ENCODE results near the gene VPS45.
"Not testable (repeated sequence)": the region's sequence is repeated elsewhere in the genome, so short reads cannot be mapped to it uniquely, and the experiment has no call there.

Gene VPS45

DNA sequence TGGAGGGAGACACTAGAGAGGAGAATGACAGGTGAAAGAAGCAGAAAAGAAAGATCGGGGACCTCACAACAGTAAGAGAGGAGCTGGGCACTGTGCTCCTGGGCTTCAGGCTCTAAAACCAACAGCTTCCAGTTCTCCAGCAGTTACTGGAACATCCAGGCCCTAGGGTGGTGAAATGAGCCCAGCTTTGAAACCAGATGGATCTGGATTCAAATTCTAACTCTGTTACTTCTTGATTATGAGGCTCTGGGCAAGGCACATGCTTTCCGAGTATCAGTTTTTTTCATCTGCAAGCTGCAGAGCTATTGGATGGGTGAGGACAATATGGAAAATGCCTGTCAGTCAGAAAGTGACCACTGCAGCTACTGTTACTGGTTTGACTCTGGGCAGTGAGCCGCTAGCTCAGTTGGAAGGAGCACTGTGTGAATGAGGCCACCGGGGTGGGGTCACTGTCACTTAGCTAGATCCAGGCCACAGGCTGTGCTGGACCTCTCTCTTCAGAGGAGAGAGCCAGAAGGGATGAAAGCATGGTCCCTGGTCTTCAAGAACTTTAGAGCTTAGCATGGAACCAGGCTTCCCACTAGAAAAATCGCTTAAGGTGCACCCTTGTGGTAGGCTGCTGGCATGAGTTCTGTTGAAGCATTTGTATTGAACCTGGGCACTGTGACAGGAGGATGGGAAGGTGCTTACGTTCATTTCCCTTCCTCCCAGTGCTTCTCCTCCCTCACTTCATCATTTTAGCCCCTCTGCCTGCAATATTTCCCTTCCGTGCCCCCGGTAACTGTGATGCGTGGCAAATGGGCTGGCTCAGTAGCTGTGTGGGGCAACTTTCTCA is 94.4 kb downstream of the VPS45 start:
- peak; percentile 27 for DNase-seq

DNA sequence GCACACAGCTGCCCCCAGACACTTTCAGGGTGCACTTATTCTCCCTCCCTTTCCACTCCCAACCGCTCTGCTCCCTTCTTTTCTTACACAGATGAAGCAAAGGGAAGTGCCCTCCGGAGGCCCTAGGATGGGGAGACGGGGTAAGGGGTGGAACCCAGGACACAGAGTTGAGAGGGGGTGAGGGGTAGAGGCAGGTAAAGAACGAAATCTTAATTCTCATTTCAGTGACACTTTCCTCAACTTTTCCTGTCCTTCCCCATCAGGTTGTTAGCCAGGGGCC is 94.9 kb downstream of the VPS45 start:
- DNase-seq, result no peak

DNA sequence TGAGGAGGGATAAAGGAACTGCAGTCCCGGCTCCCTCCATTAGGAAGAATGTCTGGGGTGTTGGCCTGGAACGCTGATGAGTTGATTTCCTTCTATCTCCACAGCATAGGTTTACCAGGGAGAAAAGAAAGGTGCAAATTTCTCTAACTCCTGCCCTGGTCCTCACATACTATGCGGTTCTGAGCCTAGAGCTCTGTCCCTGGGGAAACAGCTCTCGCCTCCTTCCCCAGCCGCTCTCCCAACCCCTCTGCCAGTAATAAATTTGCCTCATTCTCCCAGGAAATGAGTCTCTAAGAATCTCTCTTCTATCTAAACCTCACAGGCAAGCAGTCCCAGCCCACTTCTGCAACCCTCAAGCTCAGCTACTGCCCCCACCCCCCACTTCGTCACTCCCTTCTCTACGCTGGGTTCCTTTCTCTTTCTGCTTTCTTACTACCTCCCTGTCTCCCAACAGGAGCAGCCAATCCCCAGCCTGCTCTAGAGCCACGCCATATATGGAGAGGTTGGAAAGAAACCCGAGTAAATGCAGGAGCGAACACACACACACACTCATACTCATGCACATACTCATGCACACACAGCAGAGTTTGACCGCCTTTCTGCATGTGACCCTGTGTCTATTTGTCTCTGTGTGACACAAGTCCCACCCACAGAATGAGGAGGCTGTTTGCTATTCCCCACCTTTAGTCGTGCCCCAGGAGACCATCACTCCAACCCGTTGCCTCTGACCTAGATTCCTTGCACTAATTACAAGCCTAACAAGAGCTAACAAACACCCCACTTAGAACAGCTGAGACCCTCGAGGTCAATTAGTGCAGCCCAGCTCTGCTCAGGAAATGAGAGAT is 95.5 kb downstream of the VPS45 start:
- peak; percentile 75 for DNase-seq

- DNase-seq, result no peak
Measured at GRCh38 chr1:150164224-150164623, 96.6 kb downstream of the VPS45 start.

DNA sequence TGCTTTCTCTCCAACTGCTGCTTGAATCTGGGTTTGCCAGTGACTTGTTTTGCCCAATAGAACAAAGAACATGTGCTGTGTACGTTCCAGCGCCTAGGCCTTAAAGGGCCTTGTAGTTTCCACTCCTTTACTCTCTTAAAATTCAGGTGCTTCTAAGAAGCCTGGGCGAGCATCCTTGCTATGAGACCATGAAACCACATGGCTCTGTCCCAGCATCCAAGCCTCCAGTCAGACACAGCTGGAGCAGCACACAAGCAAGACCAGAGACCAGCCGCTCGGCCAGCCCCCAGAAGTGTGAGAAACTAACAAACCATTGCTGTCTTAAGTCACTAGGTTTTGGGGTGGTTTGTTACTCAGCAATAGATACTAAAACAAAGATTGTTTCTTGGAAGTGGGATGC is 97.2 kb downstream of the VPS45 start:
- DNase-seq, result no peak

DNA sequence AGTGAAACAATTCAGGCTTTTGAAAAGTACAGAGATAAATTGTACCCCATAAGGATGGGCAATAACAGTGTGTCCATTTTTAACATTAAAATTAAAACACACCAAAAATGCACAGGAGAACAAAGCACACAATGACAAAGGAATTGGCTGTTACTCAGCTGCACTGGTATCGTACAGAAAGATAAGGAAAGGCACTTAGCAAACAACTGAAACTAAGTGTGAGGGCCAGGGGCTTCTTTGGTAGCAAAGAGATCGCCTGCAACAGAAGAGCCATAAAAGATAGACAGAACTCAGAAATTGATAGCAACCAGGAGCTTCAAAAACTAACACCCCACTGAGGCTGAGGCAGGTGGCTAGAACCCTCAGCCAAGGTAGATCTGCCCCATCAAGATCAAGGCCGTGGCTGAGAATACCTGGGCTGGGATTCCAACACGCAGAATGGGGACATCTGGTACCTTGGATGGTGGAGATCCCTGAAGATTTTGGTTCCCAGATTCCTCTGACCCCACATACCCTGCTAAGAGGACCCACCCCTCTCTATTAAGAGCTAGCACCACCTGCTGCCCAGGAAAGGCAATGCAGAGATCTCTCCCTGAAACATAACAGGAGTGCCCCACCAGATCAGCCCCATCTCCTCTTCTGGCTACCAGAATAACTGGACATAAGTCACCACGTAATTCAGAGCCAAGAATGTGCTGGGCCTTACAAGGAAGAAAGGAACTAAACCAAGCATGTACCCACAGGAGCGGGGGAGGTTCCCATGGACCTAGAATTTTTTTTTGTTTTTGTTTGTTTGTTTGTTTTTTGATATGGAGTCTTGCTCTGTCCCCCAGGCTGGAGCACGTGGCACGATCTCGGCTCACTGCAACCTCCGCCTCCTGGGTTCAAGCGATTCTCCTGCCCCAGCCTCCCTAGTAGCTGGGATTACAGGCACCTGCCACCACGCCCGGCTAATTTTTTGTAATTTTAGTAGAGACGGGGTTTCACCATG is 98.3 kb downstream of the VPS45 start:
- peak; percentile 25 for DNase-seq

GRCh38 chr1:150168960-150169601 is 101.5 kb downstream of the VPS45 start:
- no peak for DNase-seq

GRCh38 chr1:150171801-150172200 is 104.2 kb downstream of the VPS45 start:
- DNase-seq, result no peak

- no peak for DNase-seq
Measured at GRCh38 chr1:150173141-150173585, 105.6 kb downstream of the VPS45 start.

DNA sequence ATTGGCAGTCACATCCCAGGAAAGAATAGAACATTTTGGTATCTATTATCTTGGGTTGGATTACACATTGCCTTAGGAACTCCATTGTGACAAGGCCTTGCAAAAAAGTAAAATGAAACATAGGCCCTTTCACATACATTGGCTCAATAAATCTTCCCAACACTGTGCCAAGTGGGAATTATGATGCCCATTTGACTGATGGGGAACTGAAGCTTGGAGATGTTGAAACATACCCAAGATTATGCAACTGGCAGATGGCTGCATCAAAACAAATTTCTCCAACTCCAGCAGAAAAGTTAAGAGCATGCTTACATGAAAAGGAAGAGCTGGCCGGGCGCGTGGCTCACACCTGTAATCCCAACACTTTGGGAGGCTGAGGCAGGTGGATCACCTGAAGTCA is 109.0 kb downstream of the VPS45 start:
- DNase-seq, result no peak

DNA sequence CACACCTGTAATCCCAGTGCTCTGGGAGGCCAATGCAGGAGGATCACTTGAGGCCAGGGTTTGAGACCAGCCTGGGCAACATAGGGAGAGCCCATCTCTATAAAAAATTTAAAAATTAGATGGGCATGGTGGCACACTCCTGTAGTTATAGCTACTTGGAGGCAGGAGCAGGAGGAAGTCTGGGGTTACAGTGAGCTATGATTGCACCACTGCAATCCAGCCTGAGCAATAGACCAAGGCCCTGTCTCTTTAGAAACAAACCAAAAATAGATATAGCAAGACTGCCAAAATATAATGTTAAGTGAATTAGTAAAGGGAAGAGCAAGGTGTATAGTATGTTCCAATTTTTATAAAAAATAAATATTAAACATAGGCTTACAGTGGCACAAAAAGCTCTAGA is 111.0 kb downstream of the VPS45 start:
- DNase-seq, result no peak

- DNase-seq, result no peak
Measured at GRCh38 chr1:150179867-150180266, 112.3 kb downstream of the VPS45 start.

DNA sequence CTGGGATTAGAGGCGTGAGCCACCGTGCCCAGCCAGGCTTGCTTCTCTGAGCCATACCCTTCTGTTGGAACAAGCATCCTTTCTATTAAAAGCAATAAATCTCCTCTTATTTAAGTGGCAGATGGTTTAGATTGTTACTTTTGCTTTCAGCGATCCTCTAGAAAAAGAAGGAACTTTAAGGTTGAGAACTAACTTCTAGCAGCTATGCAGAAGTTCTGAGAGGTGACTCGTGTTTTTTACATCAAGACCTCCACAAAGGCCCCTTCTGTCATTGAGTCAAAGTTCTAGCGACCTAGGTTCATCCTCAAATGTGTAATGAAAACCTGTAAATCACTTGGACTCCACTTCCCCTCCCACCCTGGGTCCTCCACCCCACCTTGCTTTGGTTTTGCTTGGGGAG is 112.9 kb downstream of the VPS45 start:
- DNase-seq, result no peak

GRCh38 chr1:150182247-150182646 is 114.7 kb downstream of the VPS45 start:
- DNase-seq, result no peak

GRCh38 chr1:150183061-150183460 is 115.5 kb downstream of the VPS45 start:
- no peak for DNase-seq

GRCh38 chr1:150185481-150185880 is 117.9 kb downstream of the VPS45 start:
- DNase-seq, result no peak

DNA sequence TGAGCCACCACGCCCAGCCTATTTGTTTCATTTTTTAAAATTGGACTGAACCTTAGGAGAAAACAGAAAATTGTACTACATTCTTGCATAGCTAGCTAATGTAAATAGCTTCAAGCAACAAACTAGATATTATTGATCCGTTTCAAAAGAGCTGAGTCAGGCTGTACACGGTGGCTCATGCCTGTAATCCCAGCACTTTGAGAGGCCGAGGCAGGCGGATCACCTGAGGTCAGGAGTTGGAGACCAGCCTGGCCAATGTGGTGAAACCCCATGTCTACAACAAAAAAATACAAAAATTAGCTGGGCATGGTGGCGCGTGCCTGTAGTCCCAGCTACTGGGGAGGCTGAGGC is 118.8 kb downstream of the VPS45 start:
- not testable (repeated sequence) for DNase-seq

- no peak for DNase-seq
Measured at GRCh38 chr1:150186789-150187559, 119.4 kb downstream of the VPS45 start.

- DNase-seq, result no peak
Measured at GRCh38 chr1:150187560-150187931, 120.0 kb downstream of the VPS45 start.

- no peak for DNase-seq
Measured at GRCh38 chr1:150192012-150192411, 124.4 kb downstream of the VPS45 start.

- DNase-seq, result no peak
Measured at GRCh38 chr1:150194381-150195031, 126.9 kb downstream of the VPS45 start.
